Sciatic nerve (tissue), 2 donors: Measurements from ENCODE around the gene PCDHGA9. TPM values are rescaled to one million over a fixed set of nuclear protein-coding genes. Genes with fewer than 3 reads are reported as not detected.
A peak's percentile ranks its signal among the peaks of the same experiment; 100 is the strongest.
"Not testable (repeated sequence)": the region's sequence is repeated elsewhere in the genome, so short reads cannot be mapped to it uniquely, and the experiment has no call there.

Experiments
- ATAC-seq: fragments of 200-7000 bp; cut with Tn5 transposase; one replicate; pipeline ENCODE4 v1.9.1; 2020; ENCODE audit warnings: mild to moderate bottlenecking, moderate library complexity
- DNase-seq: peaks from one replicate; pipeline ENCODE4 v3.0.0-alpha.2; 2020; ENCODE audit warnings: low spot score
- intact Hi-C: fragments of 100-400 bp; cut with DNase I; formaldehyde crosslinking; loops from one replicate; pipeline ENCODE4 v1.14.2; 2022
- total RNA-seq: library from RNA; stranded (reverse); fragmentation: NEBNext Ultra II Directional; extraction: Animal tissue kit (Norgen Biotek cat#: 25700); gene quantifications from one replicate; pipeline ENCODE4 v1.2.1, GENCODE V29; 2021
- donor health status: DM: no; HTN: no; CAD: no.
- donor health status: DM: no; HTN: no; CAD: no.

PCDHGA9 gene
- total RNA-seq, 1 donor from 2014 or later, result 10.7 TPM

DNA sequence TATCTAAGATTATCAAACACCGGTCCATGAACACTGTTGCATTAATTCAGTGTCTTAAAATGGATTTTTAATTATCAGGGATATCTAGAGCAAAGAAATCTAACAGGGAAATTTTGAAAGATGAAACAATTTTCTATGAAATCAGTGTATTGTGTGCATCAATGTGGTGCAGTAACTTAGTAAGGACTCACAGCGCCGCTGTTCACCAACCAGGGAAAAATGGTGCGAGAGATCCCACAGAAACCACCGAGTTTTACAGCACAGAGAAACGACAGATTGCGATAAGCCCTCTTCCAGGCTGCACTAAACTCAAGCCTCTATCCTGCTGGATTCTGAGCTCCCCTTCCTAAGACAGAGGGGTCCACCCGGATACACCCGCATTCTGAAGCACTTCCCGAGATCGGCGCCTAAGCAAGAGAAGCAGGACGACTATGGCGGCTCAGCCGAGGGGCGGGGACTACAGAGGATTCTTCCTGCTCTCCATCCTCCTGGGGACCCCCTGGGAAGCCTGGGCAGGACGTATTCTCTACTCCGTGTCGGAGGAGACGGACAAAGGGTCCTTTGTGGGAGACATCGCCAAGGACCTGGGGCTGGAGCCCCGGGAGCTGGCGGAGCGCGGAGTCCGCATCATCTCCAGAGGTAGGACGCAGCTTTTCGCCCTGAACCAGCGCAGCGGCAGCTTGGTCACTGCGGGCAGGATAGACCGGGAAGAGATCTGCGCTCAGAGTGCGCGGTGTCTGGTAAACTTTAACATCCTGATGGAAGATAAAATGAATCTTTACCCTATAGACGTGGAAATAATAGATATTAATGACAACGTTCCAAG lies 19.9 kb upstream of the PCDHGA9 start, which contains the start of gene PCDHGA7:
Gene PCDHGA7 (plus strand): TSS at position 274 of the 826 bp plus-strand sequence. CDS start 158 bp downstream, at position 432.
- DNase-seq (no peak), ATAC-seq (no peak)
- intact Hi-C loops, result no loop called here

GRCh38 chr5:141383345-141383744 lies 19.2 kb upstream of the PCDHGA9 start:
- DNase-seq (no peak), ATAC-seq (no peak)
- intact Hi-C loops, result no loop called here

DNA sequence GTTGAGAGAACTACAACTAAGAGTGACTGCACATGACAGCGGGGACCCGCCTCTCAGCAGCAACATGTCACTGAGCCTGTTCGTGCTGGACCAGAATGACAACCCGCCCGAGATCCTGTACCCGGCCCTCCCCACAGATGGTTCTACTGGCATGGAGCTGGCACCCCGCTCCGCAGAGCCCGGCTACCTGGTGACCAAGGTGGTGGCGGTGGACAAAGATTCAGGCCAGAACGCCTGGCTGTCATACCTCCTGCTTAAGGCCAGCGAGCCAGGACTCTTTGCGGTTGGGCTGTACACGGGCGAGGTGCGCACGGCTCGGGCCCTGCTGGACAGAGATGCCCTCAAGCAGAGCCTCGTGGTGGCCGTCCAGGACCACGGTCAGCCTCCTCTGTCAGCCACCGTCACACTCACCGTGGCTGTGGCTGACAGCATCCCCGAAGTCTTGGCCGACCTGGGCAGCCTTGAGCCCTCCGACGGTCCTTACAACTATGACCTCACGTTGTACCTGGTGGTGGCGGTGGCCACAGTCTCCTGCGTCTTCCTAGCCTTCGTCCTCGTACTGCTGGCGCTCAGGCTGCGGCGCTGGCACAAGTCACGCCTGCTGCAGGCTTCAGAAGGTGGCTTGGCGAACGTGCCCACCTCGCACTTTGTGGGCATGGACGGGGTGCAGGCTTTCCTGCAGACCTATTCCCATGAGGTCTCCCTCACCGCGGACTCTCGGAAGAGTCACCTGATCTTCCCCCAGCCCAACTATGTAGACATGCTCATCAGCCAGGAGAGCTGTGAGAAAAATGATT lies 17.9 kb upstream of the PCDHGA9 start:
- ATAC-seq (no peak), DNase-seq (no peak)
- intact Hi-C loops, result no loop called here

- intact Hi-C loops, result not testable (repeated sequence)
- ATAC-seq (peak; percentile 51), DNase-seq (peak; percentile 61)
Observed at GRCh38 chr5:141387557-141388311, 14.8 kb upstream of the PCDHGA9 start, which contains the start of gene PCDHGB4. Gene PCDHGB4, plus strand, starts transcription at chr5:141387698. Its CDS starts 187 bp downstream, at chr5:141387885.

DNA sequence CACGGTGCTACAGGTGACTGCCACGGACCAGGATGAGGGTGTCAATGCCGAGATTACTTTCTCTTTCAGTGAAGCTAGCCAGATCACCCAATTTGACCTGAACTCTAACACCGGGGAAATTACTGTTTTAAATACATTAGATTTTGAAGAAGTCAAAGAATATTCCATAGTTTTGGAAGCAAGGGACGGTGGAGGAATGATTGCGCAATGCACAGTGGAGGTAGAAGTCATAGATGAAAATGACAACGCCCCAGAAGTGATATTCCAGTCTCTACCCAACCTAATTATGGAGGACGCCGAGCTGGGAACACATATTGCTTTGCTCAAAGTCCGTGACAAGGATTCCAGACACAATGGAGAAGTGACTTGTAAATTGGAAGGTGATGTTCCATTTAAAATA lies 13.9 kb upstream of the PCDHGA9 start:
- DNase-seq (no peak), ATAC-seq (no peak)
- intact Hi-C loops, result no loop called here

- ATAC-seq, result no peak
- no peak for DNase-seq
- intact Hi-C loops, result no loop called here
Observed at GRCh38 chr5:141389153-141390042, 13.2 kb upstream of the PCDHGA9 start.

DNA sequence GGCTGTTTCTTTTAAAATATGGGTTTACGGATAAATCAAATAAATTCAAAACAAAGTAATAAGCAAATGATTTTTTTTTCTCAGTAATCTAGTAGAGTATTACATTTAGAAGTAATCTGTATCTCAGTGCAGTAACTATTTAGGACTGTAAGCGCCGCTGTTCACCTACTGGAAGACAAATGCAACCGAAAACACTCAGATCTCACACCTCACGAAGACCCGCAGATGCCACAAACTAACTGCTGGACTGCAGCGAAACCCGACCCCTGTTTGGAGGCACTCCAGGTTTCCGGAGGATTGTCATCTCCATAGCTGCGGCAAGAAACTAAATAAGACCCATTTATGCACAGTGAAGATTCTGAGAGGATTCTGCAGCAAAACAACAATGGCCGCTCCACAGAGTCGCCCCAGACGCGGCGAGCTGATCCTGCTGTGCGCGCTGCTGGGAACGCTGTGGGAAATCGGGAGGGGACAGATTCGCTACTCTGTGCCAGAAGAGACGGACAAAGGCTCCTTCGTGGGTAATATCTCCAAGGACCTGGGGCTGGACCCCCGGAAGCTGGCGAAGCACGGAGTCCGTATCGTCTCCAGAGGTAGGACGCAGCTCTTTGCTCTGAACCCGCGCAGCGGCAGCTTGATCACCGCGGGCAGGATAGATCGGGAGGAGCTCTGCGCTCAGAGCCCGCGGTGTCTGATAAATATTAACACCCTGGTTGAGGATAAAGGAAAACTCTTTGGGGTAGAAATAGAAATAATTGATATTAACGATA lies 10.0 kb upstream of the PCDHGA9 start, which contains the start of gene PCDHGA8:
Gene PCDHGA8 (plus strand): TSS at position 205 of the 770 bp plus-strand sequence. CDS start 181 bp downstream, at position 386.
- ATAC-seq (no peak), DNase-seq (no peak)
- intact Hi-C loops, result no loop called here

GRCh38 chr5:141393267-141393666 lies 9.3 kb upstream of the PCDHGA9 start:
- ATAC-seq, result no peak
- intact Hi-C loops, result no loop called here

GRCh38 chr5:141394401-141395187 lies 8.0 kb upstream of the PCDHGA9 start:
- intact Hi-C loops, DNase-seq, ATAC-seq: not testable (repeated sequence)

More at GRCh38 chr5:141393267-141393666, 9.3 kb upstream of the PCDHGA9 start:
- no peak for DNase-seq

DNA sequence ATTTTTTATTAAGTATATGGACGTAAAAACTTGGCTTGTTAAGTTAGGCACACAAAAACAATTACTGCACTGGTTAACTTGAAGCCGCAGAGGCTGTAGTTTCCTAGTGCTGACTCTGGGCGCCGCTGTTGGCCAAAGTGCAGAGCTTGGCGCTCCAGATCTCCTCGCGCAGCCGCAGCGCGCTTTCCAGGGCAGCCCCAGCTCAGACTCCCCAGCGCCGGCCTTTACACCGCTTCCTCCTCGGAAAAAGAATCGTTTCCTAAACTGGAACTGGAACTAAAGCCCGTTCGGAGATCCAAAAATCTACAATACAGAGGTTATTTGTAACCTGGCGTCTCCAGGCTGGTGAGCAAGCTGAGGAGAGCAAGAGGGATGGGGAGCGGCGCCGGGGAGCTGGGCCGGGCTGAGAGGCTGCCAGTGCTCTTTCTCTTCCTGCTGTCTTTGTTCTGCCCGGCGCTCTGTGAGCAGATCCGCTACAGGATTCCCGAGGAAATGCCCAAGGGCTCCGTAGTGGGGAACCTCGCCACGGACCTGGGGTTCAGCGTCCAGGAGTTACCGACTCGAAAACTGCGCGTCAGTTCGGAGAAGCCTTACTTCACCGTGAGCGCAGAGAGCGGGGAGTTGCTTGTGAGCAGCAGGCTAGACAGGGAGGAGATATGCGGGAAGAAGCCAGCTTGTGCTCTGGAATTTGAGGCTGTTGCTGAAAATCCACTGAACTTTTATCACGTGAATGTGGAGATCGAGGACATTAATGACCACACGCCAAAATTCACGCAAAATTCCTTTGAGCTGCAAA lies 4.6 kb upstream of the PCDHGA9 start, which contains the start of gene PCDHGB5:
Gene PCDHGB5 (plus strand): TSS at position 192 of the 796 bp plus-strand sequence. CDS start 181 bp downstream, at position 373.
- intact Hi-C loops, result not testable (repeated sequence)
- ATAC-seq, result peak; percentile 84
- DNase-seq, result peak; percentile 64

GRCh38 chr5:141398608-141399007 lies 4.0 kb upstream of the PCDHGA9 start:
- intact Hi-C loops, result no loop called here
- ATAC-seq (no peak), DNase-seq (no peak)

DNA sequence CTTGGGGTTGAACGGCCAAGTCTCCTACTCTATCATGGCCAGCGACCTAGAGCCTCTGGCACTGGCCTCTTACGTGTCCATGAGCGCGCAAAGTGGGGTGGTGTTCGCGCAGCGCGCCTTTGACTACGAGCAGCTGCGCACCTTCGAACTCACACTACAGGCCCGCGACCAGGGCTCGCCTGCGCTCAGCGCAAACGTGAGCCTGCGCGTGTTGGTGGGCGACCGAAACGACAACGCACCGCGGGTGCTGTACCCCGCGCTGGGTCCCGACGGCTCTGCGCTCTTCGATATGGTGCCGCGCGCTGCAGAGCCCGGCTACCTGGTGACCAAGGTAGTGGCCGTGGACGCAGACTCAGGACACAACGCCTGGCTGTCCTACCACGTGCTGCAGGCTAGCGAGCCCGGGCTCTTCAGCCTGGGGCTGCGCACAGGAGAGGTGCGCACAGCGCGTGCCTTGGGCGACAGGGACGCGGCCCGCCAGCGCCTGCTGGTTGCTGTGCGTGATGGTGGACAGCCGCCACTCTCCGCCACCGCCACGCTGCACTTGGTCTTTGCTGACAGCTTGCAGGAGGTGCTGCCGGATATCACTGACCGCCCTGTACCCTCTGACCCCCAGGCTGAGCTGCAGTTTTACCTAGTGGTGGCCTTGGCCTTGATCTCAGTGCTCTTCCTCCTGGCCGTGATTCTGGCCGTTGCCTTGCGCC lies 2.9 kb upstream of the PCDHGA9 start:
- no peak for ATAC-seq
- DNase-seq, result no peak
- intact Hi-C loops, result no loop called here

DNA sequence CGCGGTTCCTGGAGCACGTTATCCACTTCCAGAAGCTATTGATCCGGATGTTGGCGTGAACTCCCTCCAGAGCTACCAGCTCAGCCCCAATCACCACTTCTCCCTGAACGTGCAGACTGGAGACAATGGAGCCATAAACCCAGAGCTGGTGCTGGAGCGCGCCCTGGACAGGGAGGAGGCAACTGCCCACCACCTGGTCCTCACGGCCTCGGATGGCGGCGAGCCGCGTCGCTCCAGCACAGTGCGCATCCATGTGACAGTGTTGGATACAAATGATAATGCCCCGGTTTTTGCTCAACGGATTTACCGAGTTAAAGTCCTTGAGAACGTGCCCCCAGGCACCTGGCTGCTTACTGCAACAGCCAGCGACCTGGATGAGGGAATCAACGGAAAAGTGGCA lies 809 bp downstream of the PCDHGA9 start:
- intact Hi-C loops, result no loop called here
- ATAC-seq, result no peak
- DNase-seq, result no peak

DNA sequence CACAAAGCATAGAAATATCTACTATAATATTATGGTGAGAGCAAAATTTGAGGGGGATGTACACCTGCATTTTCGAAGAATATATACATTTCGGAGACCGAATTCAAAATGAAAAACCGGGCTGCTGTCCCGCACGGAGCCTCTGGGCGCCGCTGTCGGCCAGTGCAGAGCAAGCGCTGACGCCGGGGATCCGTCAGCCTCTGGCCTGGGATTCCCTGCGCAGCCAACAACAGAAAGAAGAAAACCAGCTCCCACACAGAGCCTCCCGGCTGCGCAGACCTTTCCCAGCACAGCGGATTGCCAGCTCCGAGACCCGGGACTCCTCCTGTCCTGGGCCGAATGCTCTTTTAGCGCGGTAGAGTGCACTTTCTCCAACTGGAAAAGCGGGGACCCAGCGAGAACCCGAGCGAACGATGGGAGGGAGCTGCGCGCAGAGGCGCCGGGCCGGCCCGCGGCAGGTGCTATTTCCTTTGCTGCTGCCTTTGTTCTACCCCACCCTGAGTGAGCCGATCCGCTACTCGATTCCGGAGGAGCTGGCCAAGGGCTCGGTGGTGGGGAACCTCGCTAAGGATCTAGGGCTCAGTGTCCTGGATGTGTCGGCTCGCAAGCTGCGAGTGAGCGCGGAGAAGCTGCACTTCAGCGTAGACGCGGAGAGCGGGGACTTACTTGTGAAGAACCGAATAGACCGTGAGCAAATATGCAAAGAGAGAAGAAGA lies 5.4 kb downstream of the PCDHGA9 start, which contains the start of gene PCDHGB6:
Gene PCDHGB6 (plus strand): TSS at position 232 of the 716 bp plus-strand sequence. CDS start 182 bp downstream, at position 414.
- DNase-seq, result peak; percentile 66
- peak; percentile 84 for ATAC-seq
- intact Hi-C loops, result not testable (repeated sequence)
